Thymus (tissue), 14 donors: Measurements from ENCODE around the gene TSPAN17. TPM values are rescaled to one million over a fixed set of nuclear protein-coding genes. Genes with fewer than 3 reads are reported as not detected.
A peak's percentile ranks its signal among the peaks of the same experiment; 100 is the strongest.
"Not testable (repeated sequence)": the region's sequence is repeated elsewhere in the genome, so short reads cannot be mapped to it uniquely, and the experiment has no call there.

Experiments used
- DNase-seq, 9 donors: peaks; one replicate each; pipeline ENCODE4 v3.0.0-alpha.2; 2013; ENCODE audit warnings: low spot score in 9 of 9, low read depth in 6 of 9, missing footprints in 1 of 9
- H3K27ac ChIP-seq, 2 donors: one replicate each; pipeline ENCODE4 v1.5.1; 2013; ENCODE audit warnings: control low read depth in 1 of 2, low read depth in 1 of 2, low read length in 1 of 2, mild to moderate bottlenecking in 1 of 2, moderate library complexity in 1 of 2
- H3K27me3 ChIP-seq, 2 donors: one replicate each; pipeline ENCODE4 v1.5.1; 2013; ENCODE audit warnings: low read length in 1 of 2; ENCODE audit not compliant: control insufficient read depth in 2 of 2, insufficient read depth in 1 of 2
- H3K36me3 ChIP-seq, 2 donors: one replicate each; pipeline ENCODE4 v1.5.1; 2013; ENCODE audit warnings: low read length in 1 of 2, mild to moderate bottlenecking in 1 of 2, moderate library complexity in 1 of 2; ENCODE audit not compliant: control insufficient read depth in 2 of 2, insufficient read depth in 2 of 2
- H3K4me1 ChIP-seq, 2 donors: one replicate each; pipeline ENCODE4 v1.5.1; 2013; ENCODE audit warnings: low read length in 2 of 2; ENCODE audit not compliant: control insufficient read depth in 2 of 2, insufficient read depth in 2 of 2
- H3K4me3 ChIP-seq, 2 donors: one replicate each; pipeline ENCODE4 v1.5.1; 2013; ENCODE audit warnings: low read length in 2 of 2, control low read depth in 1 of 2, mild to moderate bottlenecking in 1 of 2
- H3K9me3 ChIP-seq, 2 donors: one replicate each; pipeline ENCODE4 v1.5.1; 2013; ENCODE audit warnings: low read length in 1 of 2, mild to moderate bottlenecking in 1 of 2; ENCODE audit not compliant: control insufficient read depth in 2 of 2, insufficient read depth in 1 of 2
- WGBS: extraction: QIAGEN DNeasy Blood & Tissue Kit; methylation state at CpG from one replicate; pipeline ENCODE4 v1.1.7; 2013; 5-methylcytosine and 5-hydroxymethylcytosine counted together
- long read RNA-seq, 10 donors: transcript quantifications; one replicate each; lab custom pipeline, GENCODE V29; 2026
- polyA plus RNA-seq: library from polyadenylated mRNA; stranded (reverse); fragments of 200-250 nt; gene quantifications from one replicate; pipeline ENCODE4 v1.2.3, GENCODE V29; 2013
- total RNA-seq: library from RNA; stranded (reverse); fragments of 120-200 nt; gene quantifications from one replicate; pipeline ENCODE4 v1.2.4, GENCODE V29; 2013
- donor health status: healthy.

The TSPAN17 gene
- total RNA-seq (8.0 TPM), polyA plus RNA-seq (26.5 TPM)
- long read RNA-seq, donor 1, partial matches to known transcripts, result 0 of 1 reads
- long read RNA-seq, donor 1, other reads (novel, unspliced or antisense), result 0 of 1 reads
- long read RNA-seq, donor 2, result 0 reads
- long read RNA-seq, donor 3, partial matches to known transcripts, result 0 of 1 reads
- long read RNA-seq, donor 3, other reads (novel, unspliced or antisense), result 0 of 1 reads
- long read RNA-seq, donor 4, result 0 reads
- long read RNA-seq, donor 5, partial matches to known transcripts, result 0 of 4 reads
- long read RNA-seq, donor 5, other reads (novel, unspliced or antisense), result 0 of 4 reads
- long read RNA-seq, donor 6, result 0 reads
- long read RNA-seq, donor 7, partial matches to known transcripts, result 0 of 1 reads
- long read RNA-seq, donor 7, other reads (novel, unspliced or antisense), result 0 of 1 reads
- long read RNA-seq, donor 8, partial matches to known transcripts, result 0 of 1 reads
- long read RNA-seq, donor 8, other reads (novel, unspliced or antisense), result 0 of 1 reads
- long read RNA-seq, donor 9, partial matches to known transcripts, result 0 of 1 reads
- long read RNA-seq, donor 9, other reads (novel, unspliced or antisense), result 0 of 1 reads
- long read RNA-seq, donor 10, partial matches to known transcripts, result 0 of 1 reads
- long read RNA-seq, donor 10, other reads (novel, unspliced or antisense), result 0 of 1 reads

GRCh38 chr5:176647030-176647842, at the start of gene TSPAN17:
Gene TSPAN17, plus strand, starts transcription at chr5:176647484. Its CDS starts 132 bp downstream, at chr5:176647616.
- peak; percentile 74 to 95 (median 92) for DNase-seq
- no peaks in the 10 kb centered on the region for H3K9me3 ChIP-seq
- peak within 1 kb of the TSS in 1 of 2 donors; percentile 66 for H3K27ac ChIP-seq
- peaks cover 0 to 5% of the 10 kb centered on the region in 2 donors for H3K27me3 ChIP-seq
- WGBS, result under 1% methylated on average over 63 of the region's 63 CpGs
- peaks cover 4 to 22% of the 10 kb centered on the region in 2 donors for H3K4me1 ChIP-seq
- peak within 1 kb of the TSS; percentile 44 to 61 for H3K4me3 ChIP-seq
- H3K36me3 ChIP-seq, result no peaks in the 10 kb centered on the region

- not testable (repeated sequence) for H3K4me1 ChIP-seq, DNase-seq, H3K27ac ChIP-seq, H3K4me3 ChIP-seq, H3K36me3 ChIP-seq, H3K9me3 ChIP-seq
- WGBS, result 96% methylated on average over 19 of the region's 19 CpGs
- H3K27me3 ChIP-seq, result peaks cover 18 to 60% of the 10 kb centered on the region in 2 donors
Observed at GRCh38 chr5:176599749-176600430, 47.4 kb upstream of the TSPAN17 start.

- H3K4me1 ChIP-seq, result peaks cover 0 to 3% of the 10 kb centered on the region in 2 donors
- peaks cover 11 to 57% of the 10 kb centered on the region in 2 donors for H3K27me3 ChIP-seq
- no peak overlapping the region for H3K27ac ChIP-seq
- H3K36me3 ChIP-seq, result no peaks in the 10 kb centered on the region
- 82% methylated on average over 12 of the region's 12 CpGs for whole genome bisulfite sequencing
- no peak overlapping the region for H3K4me3 ChIP-seq
- H3K9me3 ChIP-seq, result peaks cover 0 to 3% of the 10 kb centered on the region in 2 donors
- DNase-seq, result no peak
Observed at GRCh38 chr5:176601901-176602482, 45.3 kb upstream of the TSPAN17 start.

GRCh38 chr5:176603091-176603490, 44.2 kb upstream of the TSPAN17 start:
- Histone ChIP-seq H3K4me1 (no peaks in the 10 kb centered on the region), H3K9me3 (no peaks in the 10 kb centered on the region), H3K27ac (no peak overlapping the region), H3K27me3 (peaks cover 2 to 56% of the 10 kb centered on the region in 2 donors), H3K4me3 (no peak overlapping the region), H3K36me3 (no peaks in the 10 kb centered on the region)
- DNase-seq, result no peak
- WGBS, result 28% methylated on average over 2 of the region's 2 CpGs

GRCh38 chr5:176606032-176606431, 41.3 kb upstream of the TSPAN17 start:
- Histone ChIP-seq H3K27ac (no peak overlapping the region), H3K36me3 (no peaks in the 10 kb centered on the region), H3K9me3 (peaks cover 0 to 2% of the 10 kb centered on the region in 2 donors), H3K27me3 (peaks cover 27 to 68% of the 10 kb centered on the region in 2 donors), H3K4me3 (no peak overlapping the region), H3K4me1 (peaks cover 3 to 13% of the 10 kb centered on the region in 2 donors)
- 72% methylated on average over 3 of the region's 3 CpGs for WGBS
- no peak for DNase-seq

GRCh38 chr5:176606875-176607274, 40.4 kb upstream of the TSPAN17 start:
- Histone ChIP-seq H3K27ac (no peak overlapping the region), H3K4me1 (peaks cover 3 to 13% of the 10 kb centered on the region in 2 donors), H3K27me3 (peaks cover 28 to 70% of the 10 kb centered on the region in 2 donors), H3K36me3 (no peaks in the 10 kb centered on the region), H3K4me3 (no peak overlapping the region), H3K9me3 (peaks cover 0 to 2% of the 10 kb centered on the region in 2 donors)
- no peak for DNase-seq
- WGBS, result 98% methylated on average over 3 of the region's 3 CpGs

- WGBS, result 91% methylated on average over 4 of the region's 4 CpGs
- Histone ChIP-seq H3K4me3 (no peak overlapping the region), H3K4me1 (peaks cover 3 to 13% of the 10 kb centered on the region in 2 donors), H3K36me3 (no peaks in the 10 kb centered on the region), H3K9me3 (peaks cover 0 to 2% of the 10 kb centered on the region in 2 donors), H3K27ac (no peak overlapping the region), H3K27me3 (peaks cover 28 to 75% of the 10 kb centered on the region in 2 donors)
- no peak for DNase-seq
Observed at GRCh38 chr5:176608142-176608705, 39.1 kb upstream of the TSPAN17 start.
